Measurements from ENCODE around the gene SBF2.

- TF ChIP-seq POLR2A (IDR thresholded peaks at IDR 0.05) (no peak), CTCF (IDR thresholded peaks at IDR 0.05) (no peak)
These were observed 227.6 kb downstream of the SBF2 start for GRCh38 chr11:10066441-10066840.

All from esophagus squamous epithelium (tissue), 4 donors.